SKM-1 treated with dmso at 0.1 percent for 144 hours (cell line): ENCODE data around the gene RDH16.
"Not testable (repeated sequence)": the region's sequence is repeated elsewhere in the genome, so short reads cannot be mapped to it uniquely, and the experiment has no call there.

Experiments used
- DNase-seq: peaks from one replicate; lab custom pipeline; 2025; ENCODE audit not compliant: unreplicated experiment; lab: John Stamatoyannopoulos, UW

The RDH16 gene

DNA sequence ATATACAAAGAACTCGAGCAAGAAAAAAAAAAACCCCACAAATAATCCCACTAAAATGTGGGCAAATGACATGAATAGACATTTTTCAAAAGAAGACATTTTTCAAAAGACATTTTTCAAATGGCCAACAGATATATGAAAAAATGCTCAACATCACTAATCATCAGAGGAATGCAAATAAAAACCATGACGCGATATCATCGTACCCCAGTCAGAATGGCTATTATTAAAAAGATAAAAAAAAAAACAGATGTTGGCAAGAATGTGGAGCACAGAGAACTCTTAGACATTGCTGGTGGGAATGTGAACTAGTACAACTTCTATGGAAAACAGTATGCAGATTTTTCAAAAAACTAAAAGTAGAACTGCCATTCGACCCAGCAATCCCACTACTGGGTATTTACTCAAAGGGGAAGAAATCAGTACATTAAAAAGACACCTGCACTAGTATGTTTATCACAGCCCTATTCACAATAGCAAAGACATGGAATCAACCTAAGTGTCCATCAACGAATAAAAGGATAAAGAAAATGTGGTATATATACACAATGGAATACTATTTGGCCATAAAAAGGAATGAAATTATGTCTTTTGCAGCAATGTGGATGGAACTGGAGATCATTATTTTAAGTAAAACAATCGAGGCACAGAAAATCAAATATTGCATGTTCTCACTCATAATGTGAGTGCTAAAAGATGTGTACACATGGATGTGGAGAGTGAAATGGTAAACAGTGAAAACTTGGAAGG, 32.6 kb upstream of the RDH16 start:
- DNase-seq, result no peak

- DNase-seq, result peak; percentile 51
Measured at GRCh38 chr12:56988207-56988739, 30.9 kb upstream of the RDH16 start.

DNA sequence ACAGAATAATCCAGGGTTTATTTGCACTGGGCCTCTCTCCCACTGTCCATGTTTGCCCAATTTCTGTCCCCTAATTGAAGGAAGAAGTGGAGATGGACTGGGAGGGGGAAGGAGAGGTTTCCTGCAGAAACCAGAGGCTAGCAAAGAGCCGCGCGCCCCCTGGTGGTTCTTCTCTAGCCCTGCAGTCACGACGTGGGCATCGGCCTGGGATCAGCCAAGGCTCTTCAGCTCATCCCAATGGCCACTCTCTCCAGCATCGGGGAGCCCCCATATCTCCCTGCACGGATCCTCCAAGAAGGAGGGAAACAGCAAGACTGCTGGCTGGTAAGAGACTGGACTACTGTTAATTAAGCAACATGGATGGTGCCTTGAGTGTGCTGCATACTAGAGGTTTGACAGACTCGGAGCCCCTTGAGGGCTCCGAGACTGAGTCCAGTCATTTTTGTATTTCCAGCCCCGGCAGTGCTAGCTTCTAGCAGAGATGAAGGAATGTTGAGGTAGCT, 30.2 kb upstream of the RDH16 start:
- DNase-seq, result peak; percentile 43

- DNase-seq, result no peak
Measured at GRCh38 chr12:56987011-56987410, 29.6 kb upstream of the RDH16 start.

GRCh38 chr12:56985714-56986113, 28.3 kb upstream of the RDH16 start:
- not testable (repeated sequence) for DNase-seq

- DNase-seq, result no peak
Measured at GRCh38 chr12:56983386-56983785, 26.0 kb upstream of the RDH16 start.

- DNase-seq, result not testable (repeated sequence)
Measured at GRCh38 chr12:56982578-56983236, 25.3 kb upstream of the RDH16 start.

DNA sequence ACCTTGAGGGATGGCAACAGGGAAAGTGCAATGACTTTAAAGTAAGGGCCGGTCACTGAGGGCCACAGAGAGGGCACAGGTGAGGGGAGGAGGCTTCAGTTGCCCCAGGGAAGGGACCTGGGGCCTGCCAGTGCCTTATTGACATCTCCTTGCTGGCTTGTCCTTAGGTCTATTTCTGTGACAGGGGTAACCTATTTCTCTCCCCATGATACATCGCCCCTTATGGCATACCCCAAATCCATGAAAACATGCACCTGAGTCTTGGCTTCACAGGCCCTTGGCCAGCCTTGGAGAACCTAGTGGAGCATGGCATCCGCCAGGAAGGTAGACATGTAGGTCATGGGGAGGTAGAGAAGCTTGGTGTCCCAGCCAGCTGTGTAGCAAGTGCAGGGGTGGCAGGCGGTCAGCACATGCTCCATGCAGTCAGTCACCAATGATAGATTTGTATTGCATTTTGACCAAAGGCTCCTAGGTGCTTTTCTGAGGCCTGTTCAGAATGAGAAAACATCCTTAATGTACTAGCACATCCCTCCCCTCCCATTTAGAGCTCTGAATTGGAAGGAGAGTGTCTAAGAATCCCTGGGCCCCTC, 23.6 kb upstream of the RDH16 start:
- DNase-seq, result no peak

- no peak for DNase-seq
Measured at GRCh38 chr12:56980268-56980667, 22.9 kb upstream of the RDH16 start.

GRCh38 chr12:56979628-56980027, 22.2 kb upstream of the RDH16 start:
- DNase-seq, result no peak

- no peak for DNase-seq
Measured at GRCh38 chr12:56978397-56979138, 21.2 kb upstream of the RDH16 start.

DNA sequence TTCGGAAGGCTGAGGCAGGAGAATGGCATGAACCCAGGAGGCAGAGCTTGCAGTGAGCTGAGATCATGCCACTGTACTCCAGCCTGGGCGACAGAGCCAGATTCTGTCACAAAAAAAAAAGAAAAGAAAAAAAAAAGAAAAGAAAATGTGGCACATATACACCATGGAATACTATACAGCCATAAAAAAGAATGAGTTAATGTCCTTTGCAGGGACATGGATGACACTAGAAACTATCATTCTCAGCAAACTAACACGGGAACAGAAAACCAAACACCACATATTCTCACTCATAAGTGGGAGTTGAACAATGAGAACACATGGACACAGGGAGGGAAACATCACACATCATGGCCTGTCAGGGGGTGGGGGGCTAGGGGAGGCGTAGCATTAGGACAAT, 20.0 kb upstream of the RDH16 start:
- DNase-seq, result not testable (repeated sequence)

- DNase-seq, result not testable (repeated sequence)
Measured at GRCh38 chr12:56974224-56974623, 16.8 kb upstream of the RDH16 start.

DNA sequence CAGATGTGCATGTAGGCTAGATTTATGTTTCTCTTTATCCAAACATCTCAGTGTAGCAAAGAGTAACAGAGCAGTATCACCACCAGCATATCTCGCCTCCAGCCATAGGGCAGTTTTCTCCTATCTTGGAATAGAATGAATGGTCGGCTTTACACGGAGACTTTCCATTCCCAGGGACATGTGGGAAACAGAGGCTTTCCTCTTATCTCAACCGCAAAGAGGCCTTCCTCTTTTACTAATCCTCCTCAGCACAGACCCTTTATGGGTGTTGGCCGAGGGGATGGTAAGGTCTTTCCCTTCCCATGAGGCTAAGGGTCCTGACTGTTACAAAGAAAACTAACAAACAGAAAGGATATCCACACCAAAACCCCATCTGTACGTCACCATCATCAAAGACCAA, 11.5 kb upstream of the RDH16 start:
- not testable (repeated sequence) for DNase-seq

DNA sequence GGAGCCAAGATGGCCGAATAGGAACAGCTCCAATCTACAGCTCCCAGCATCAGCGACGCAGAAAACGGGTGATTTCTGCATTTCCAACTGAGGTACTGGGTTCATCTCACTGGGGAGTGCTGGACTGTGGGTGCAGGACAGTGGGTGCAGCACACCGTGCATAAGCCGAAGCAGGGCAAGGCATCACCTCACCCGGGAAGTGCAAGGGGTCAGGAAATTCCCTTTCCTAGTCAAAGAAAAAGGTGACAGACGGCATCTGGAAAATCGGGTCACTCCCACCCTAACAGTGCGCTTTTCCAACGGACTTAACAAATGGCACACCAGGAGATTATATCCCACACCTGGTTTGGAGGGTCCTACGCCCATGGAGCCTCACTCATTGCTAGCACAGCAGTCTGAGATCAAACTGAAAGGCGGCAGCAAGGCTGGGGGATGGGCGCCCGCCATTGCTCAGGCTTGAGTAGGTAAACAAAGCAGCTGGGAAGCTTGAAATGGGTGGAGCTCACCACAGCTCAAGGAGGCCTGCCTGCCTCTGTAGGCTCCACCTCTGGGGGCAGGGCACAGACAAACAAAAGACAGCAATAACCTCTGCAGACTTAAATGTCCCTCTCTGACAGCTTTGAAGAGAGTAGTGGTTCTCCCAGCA, 8.7 kb upstream of the RDH16 start:
- not testable (repeated sequence) for DNase-seq

- DNase-seq, result not testable (repeated sequence)
Measured at GRCh38 chr12:56965124-56965523, 7.7 kb upstream of the RDH16 start.

GRCh38 chr12:56963557-56963956, 6.1 kb upstream of the RDH16 start:
- DNase-seq, result not testable (repeated sequence)

GRCh38 chr12:56962247-56962646, 4.8 kb upstream of the RDH16 start:
- DNase-seq, result not testable (repeated sequence)

- no peak for DNase-seq
Measured at GRCh38 chr12:56958422-56958821, 1.0 kb upstream of the RDH16 start.

DNA sequence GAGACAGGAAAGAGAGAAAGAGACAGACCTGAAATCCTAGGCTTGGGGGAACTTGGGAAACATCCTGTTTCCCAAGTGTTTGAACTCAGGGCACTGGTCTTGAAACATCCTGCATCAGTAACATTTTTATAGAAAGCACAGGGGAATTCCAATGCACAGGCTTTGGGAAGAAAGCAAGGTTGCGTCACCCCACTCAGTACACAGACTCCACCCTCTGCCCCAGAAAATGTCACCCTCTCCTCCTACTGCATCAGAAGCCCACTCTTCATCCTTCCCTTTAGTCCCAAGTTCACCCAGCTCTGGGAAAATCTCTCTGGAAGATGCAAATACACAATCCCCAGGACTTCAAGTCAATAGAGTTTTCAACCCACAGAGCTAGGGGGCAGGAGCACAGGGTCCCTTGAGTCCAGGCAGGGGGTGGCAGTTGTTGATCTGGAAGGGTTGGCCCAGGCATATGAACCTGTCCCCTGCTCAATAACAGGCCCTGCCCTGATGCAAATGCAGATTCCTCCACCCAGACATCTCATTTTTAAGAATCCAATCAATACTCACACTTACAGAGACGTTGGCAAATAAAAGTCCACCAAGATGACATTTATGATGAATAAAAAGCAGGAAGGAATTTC, 1.7 kb downstream of the RDH16 start:
- DNase-seq, result no peak
